Liver (tissue), 3 donors: Measurements from ENCODE around the gene DPAGT1.

ENCODE experiments used
- CTCF ChIP-seq: fragments of 150-350 bp; IDR thresholded peaks from 2 replicates; pipeline ENCODE4 v1.5.1; 2017; ENCODE audit warnings: improper control_type of control experiment, low read depth, low read length; ENCODE audit not compliant: missing input control
- EGR1 ChIP-seq, 2 donors: IDR thresholded peaks; 2 replicates each; pipeline ENCODE4 v1.6.1; 2016 to 2018; ENCODE audit warnings: antibody characterized with exemption in 2 of 2, low read depth in 2 of 2
- GABPA ChIP-seq, 2 donors: IDR thresholded peaks in 1 of 2; conservative IDR thresholded peaks in 1 of 2; 2 replicates each; pipeline ENCODE4 v1.6.1; 2016; ENCODE audit warnings: antibody characterized with exemption in 2 of 2, mild to moderate bottlenecking in 1 of 2, moderate library complexity in 1 of 2
- HNF4A ChIP-seq, 2 donors: conservative IDR thresholded peaks; 2 replicates each; pipeline ENCODE4 v1.6.1; 2016; ENCODE audit warnings: antibody characterized with exemption in 2 of 2, mild to moderate bottlenecking in 2 of 2
- HNF4G ChIP-seq: IDR thresholded peaks from 2 replicates; pipeline ENCODE4 v1.6.1; 2016; ENCODE audit warnings: antibody characterized with exemption
- JUND ChIP-seq, 2 donors: IDR thresholded peaks; 2 replicates each; pipeline ENCODE4 v1.6.1; 2016; ENCODE audit warnings: antibody characterized with exemption in 2 of 2
- MAX ChIP-seq: IDR thresholded peaks from 2 replicates; pipeline ENCODE4 v1.6.1; 2016; ENCODE audit warnings: antibody characterized with exemption
- RAD21 ChIP-seq, 2 donors: IDR thresholded peaks; 2 replicates each; pipeline ENCODE4 v1.6.1; 2016; ENCODE audit warnings: antibody characterized with exemption in 2 of 2, mild to moderate bottlenecking in 2 of 2
- REST ChIP-seq: IDR thresholded peaks from 2 replicates; pipeline ENCODE4 v1.6.1; 2016; ENCODE audit warnings: antibody characterized with exemption, mild to moderate bottlenecking
- RXRA ChIP-seq, 2 donors: IDR thresholded peaks; 2 replicates each; pipeline ENCODE4 v1.6.1; 2017 to 2018; ENCODE audit warnings: antibody characterized with exemption in 2 of 2, mild to moderate bottlenecking in 1 of 2
- SP1 ChIP-seq: IDR thresholded peaks from 2 replicates; pipeline ENCODE4 v1.6.1; 2018; ENCODE audit warnings: antibody characterized with exemption, mild to moderate bottlenecking
- TAF1 ChIP-seq: conservative IDR thresholded peaks from 2 replicates; pipeline ENCODE4 v1.6.1; 2016; ENCODE audit warnings: antibody characterized with exemption, mild to moderate bottlenecking
- YY1 ChIP-seq: IDR thresholded peaks from 2 replicates; pipeline ENCODE4 v1.6.1; 2016; ENCODE audit warnings: antibody characterized with exemption, mild to moderate bottlenecking
- ZBTB33 ChIP-seq: IDR thresholded peaks from 2 replicates; pipeline ENCODE4 v1.6.1; 2016; ENCODE audit warnings: antibody characterized with exemption
- donor health status: healthy.
- donor health status: healthy.

GRCh38 chr11:119088406-119088805, 13.2 kb downstream of the DPAGT1 start:
- TF ChIP-seq CTCF (no peak), MAX (no peak), TAF1 (no peak), GABPA (IDR thresholded peaks at IDR 0.05 in 1 of 2, conservative IDR thresholded peaks at IDR 0.05 in 1 of 2) (no peak), EGR1 (IDR thresholded peaks at IDR 0.05; ENCODE audit: low read depth in 2 of 2) (no peak), JUND (IDR thresholded peaks at IDR 0.05) (no peak), REST (no peak), SP1 (no peak), RAD21 (IDR thresholded peaks at IDR 0.05) (no peak), YY1 (no peak), RXRA (IDR thresholded peaks at IDR 0.05) (no peak), ZBTB33 (no peak), HNF4A (conservative IDR thresholded peaks at IDR 0.05) (no peak), HNF4G (no peak)
